HG03025 (cell line): ENCODE measurements around the gene ABL1.

Experiments used
- ATAC-seq: cut with Tn5 transposase; IDR thresholded peaks from one replicate; pipeline ENCODE4 v1.9.1; 2021; ENCODE audit warnings: mild to moderate bottlenecking, moderate library complexity; ENCODE audit not compliant: unreplicated experiment, low FRiP score

The ABL1 gene

DNA sequence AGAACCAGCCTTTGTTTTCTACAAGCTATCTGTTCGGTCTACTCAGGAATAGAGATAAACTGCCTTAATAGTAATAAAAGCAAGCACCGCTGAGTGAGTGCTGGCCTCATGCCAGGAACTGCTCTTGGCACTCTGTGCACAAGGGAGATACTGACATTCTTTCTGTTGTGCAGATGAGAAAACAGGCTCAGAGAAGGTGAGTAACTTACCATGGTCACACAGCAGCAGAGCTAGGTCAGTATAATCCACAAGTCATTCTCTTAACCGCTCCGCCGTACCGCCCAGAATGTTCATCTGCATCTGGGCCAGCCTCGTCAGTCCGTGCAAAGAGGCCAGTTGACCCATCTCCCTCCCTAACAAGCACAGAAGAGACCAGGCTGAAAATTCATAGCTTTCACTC is 34.2 kb downstream of the ABL1 start:
- ATAC-seq = no peak

DNA sequence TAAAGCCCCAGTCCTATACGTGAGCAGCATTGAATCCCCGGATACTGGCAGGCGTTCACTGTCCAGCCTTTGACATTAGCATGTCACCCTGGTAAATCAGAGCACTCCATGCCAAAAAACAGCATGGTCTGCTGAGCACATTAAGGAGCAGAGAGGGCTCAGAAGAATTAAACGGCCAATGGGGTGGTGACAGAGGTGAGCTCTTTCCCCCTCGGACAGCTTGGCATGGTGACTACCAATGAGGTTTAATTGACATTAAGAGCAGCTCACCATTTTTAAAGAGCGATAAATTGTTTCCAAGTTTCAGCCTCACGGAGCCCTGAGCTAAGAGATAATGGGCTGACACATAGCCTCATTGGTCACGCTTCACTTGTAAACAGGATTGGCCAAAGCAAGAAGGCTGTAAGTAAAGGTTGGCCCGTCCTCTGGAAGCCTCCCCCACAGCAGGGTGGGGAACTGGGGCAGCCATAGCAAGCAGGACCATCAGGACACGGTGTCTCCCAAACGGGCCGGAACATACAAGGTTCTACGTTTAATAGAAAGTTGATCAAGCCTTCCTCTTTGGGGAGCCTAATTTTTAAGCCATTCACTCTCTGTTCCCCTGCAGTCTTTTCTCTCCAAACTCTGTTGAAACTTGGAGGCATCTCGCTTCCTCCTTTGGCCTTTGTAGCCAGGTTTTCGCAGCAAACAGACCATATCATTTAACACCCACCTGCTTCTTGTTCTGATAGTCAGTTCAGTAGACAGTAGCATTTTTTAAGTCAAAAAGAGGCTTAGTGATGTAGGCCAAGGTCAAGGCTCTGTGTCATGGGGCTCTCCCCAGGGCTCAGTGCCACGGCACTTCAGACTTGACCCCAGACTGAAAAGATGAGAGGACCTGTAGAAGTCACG is 35.7 kb downstream of the ABL1 start:
- ATAC-seq = no peak

DNA sequence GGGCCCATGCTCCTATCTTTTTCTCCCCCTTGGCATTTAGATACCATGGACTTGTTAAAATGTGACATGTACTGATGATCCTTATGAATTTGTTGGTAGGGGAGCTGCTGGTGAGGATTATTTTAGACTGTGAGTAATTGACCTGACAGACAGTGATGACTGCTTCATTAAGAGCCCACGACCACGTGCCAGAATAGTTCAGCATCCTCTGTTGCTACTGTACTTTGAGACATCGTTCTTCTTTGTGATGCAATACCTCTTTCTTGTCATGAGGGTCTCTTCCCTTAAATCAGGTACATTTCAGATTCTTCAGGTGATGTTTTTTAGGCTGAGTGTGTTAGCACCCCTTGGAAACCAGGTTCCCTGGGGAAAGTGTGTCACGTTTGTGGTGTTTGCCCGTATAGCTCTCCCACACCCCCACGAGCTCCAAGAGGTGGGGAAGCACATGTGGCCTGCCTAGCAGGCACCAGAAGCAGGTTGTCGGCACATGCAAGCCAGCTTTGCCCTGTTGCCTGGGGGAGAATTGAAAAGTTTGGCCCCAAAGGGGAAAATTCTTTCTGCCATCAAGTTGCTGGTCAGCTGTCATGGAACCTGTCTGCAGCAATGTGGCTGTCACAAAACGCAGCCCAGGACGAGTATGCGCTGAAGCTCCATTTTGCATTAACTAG is 36.5 kb downstream of the ABL1 start:
- no peak for ATAC-seq

DNA sequence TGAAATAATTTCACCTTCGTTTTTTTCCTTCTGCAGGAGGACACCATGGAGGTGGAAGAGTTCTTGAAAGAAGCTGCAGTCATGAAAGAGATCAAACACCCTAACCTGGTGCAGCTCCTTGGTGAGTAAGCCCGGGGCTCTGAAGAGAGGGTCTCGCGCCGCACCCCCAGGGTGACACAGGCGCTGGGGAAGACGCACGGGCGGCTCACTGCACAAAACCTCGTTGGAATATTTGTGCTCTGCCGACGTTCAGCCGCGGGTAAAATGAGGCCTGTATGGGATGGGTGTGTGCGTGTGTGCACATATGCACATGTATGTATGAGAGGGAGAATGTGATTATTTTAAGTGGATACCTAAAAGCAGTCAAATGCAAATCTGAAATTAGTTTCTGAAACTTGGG is 37.0 kb downstream of the ABL1 start:
- ATAC-seq = no peak

DNA sequence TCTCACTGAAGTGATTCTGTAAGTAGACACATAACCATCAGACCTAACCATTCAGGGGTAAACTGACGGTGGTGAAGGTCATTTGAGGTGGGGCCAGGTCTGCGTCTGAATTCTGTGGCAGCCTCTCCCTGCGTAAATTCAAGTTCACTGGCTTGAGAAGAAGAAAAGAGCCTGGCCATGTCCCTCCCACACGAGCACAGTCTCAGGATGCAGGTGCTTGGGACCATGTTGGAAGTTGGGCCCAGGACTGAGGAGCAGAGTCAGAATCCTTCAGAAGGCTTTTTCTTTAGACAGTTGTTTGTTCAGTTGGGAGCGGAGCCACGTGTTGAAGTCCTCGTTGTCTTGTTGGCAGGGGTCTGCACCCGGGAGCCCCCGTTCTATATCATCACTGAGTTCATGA is 37.5 kb downstream of the ABL1 start:
- ATAC-seq = no peak

DNA sequence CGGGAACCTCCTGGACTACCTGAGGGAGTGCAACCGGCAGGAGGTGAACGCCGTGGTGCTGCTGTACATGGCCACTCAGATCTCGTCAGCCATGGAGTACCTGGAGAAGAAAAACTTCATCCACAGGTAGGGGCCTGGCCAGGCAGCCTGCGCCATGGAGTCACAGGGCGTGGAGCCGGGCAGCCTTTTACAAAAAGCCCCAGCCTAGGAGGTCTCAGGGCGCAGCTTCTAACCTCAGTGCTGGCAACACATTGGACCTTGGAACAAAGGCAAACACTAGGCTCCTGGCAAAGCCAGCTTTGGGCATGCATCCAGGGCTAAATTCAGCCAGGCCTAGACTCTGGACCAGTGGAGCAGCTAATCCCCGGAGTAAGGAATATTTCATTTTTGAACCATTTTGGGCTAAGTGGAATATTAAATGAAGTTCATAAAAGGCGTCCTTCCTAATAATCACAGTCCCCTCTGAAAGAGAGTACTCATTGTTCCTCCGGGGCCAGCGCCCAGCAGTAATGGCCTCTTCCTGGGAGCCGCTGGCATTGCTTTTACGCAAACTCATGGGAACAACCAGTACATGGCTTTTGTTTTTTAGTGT is 38.0 kb downstream of the ABL1 start:
- ATAC-seq = no peak

DNA sequence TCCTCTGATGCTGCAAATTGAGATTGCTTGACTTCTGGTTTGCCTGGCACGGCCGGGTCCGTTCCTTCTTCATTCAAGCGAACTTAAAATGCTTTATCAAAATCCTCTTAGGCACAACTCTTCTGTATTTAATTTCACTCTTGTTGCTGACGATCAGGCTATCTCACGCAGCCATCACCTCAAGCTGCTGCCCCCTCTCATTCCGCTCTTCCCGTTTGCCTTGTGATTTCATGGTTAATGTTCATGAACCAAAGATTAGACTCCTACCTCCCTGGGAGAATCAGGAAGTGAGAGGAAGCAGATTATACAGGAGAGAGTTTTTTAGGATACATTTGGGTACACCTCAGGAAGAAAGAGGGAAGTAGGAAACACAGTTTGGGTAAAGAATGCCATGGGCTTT is 38.9 kb downstream of the ABL1 start:
- ATAC-seq = no peak

DNA sequence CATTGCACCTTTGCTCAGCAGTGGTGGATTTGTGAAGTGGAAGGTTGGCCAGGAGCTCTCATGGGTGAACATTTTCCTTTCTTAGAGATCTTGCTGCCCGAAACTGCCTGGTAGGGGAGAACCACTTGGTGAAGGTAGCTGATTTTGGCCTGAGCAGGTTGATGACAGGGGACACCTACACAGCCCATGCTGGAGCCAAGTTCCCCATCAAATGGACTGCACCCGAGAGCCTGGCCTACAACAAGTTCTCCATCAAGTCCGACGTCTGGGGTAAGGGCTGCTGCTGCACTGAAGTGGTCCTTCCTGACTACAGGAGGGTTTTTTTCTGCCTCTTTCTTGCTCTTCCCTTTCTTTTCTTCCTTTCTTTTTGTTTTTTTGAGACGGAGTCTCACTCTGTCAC is 39.7 kb downstream of the ABL1 start:
- ATAC-seq = no peak

DNA sequence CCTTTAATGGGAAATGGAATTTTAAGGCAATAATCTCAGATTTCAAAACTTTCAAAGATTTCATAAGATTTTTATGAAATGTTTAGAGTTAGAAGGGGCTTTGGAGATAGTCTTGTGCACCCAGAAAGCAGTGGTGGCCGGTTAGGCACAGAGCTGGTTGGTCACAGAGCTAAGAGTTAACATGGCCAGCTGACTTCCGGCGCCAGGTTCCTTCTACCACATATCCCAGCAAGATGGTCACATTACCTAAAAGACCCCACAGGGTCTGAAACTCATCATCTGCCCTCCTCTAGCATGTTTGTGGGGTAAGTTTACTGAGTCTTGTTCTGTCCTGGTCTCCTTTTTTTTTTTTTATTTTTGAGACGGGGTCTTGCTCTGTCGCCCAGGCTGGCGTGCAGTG is 42.2 kb downstream of the ABL1 start:
- ATAC-seq = no peak

DNA sequence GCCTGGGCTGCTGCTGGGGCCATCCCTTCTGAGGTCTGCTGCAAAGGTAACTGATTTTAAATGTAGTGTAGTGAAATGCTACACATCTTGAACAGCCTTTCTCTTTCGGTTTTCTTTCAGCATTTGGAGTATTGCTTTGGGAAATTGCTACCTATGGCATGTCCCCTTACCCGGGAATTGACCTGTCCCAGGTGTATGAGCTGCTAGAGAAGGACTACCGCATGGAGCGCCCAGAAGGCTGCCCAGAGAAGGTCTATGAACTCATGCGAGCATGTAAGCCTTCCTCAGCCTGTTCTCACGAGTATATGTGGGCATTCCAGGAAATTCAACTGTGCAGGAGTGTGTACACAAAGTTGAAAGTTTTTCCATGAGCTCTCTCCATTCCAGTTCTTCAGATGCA is 43.2 kb downstream of the ABL1 start:
- no peak for ATAC-seq

DNA sequence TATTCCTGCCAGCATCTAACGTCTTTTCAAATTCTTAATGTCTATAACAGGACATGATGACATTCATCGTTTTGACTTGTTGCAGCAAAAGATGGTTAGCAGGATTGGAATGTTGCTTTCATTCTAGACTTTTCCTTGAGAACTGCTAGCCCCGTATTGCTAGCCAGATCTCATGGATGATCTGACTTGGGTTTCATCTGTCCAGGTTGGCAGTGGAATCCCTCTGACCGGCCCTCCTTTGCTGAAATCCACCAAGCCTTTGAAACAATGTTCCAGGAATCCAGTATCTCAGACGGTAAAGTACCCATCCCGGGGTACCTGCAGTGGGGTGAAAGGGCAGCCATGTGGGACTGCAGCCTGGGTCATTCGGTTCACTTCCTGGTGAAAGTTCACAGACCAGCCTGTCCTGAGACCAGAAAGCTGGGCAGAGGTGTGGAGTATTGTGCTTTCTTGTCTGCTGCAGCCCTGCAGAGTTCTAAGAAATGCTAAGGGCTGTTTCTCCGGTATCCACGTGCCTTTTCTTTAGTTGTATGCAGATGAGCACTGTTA is 44.9 kb downstream of the ABL1 start:
- ATAC-seq = no peak

DNA sequence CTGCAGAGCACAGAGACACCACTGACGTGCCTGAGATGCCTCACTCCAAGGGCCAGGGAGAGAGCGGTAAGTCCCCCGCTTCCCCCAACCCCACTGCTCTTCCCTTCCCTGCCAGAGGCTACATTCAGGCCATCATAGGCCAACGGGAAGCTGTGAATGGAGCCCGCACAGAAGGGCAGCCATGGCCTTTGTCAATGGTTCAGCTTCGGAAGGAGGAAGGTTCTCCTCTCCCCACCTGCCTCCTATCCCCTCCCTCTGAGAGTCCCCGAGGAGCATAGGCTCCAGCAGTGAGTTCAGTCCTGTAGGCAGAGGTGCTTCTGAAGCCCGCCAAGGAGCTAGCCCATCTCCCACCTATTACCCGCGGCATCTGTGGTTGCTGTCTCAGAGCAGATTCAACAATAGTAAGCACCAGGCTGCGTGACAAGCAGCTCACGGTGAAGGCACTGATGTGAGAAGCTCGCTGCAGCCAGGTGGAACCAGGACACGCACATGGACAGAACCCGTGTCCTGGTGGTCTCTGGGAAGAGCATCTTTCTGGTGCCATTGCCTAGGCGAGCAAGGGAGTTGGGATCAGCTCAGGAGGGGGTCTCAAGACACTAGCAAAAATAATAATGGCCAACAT is 45.7 kb downstream of the ABL1 start:
- ATAC-seq = no peak

DNA sequence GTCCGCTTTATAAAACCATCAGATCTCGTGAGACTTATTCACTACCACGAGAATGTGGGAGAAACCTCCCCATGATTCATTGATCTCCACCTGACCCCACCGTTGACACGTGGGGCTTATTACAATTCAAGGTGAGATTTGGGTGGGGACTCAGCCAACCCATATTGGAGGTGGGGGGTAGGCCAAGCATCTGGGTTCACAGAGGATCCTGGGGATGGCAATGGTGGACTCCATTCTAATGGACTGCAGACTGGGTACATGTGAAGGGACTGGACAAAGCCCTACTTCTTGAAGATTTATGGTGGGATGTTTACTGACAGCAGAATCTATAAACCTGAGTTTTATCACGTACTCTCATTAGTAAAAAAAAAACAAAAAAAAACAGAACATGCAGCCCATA is 46.5 kb downstream of the ABL1 start:
- no peak for ATAC-seq

DNA sequence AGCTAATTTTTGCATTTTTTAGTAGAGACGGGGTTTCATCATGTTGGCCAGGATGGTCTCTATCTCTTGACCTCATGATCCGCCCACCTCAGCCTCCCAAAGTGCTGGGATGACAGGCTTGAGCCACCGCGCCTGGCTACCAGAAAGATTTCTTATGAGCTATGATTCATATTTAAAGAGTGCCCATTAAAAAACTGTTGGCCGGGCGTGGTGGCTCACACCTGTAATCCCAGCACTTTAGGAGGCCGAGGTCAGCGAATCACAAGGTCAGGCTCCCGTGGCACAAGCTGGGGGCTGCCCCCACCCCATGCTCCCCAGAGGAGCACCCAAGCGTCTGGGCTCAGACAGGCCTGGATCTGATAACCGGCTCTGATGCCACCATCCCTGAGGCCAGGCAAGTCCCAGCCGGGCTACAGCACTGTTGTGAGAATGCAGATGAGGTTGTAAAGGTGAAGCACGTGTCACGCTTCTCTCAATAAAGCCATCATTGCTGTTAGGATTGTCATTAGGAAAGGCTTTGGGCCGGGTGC is 47.7 kb downstream of the ABL1 start:
- ATAC-seq = no peak

DNA sequence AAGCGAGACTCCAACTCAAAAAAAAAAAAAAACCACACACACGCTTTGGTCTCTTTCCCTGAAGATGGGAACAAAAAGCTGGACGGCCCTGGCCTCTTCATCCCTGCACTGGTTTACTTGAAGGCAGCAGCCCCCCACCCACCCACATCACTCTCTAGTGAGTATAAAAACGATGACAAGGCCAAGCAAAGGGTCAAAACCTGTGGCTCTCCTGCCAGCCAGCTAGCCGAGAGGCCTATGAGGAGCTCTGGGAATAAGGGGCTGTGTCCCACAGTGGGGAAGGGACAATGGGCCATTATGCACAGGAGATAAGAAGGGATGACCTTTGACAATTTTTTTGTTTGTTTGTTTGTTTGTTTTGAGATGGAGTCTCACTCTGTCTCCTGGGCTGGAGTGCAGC is 48.4 kb downstream of the ABL1 start:
- ATAC-seq = no peak

DNA sequence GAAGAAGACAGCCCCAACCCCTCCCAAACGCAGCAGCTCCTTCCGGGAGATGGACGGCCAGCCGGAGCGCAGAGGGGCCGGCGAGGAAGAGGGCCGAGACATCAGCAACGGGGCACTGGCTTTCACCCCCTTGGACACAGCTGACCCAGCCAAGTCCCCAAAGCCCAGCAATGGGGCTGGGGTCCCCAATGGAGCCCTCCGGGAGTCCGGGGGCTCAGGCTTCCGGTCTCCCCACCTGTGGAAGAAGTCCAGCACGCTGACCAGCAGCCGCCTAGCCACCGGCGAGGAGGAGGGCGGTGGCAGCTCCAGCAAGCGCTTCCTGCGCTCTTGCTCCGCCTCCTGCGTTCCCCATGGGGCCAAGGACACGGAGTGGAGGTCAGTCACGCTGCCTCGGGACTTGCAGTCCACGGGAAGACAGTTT is 49.1 kb downstream of the ABL1 start:
- ATAC-seq = no peak

DNA sequence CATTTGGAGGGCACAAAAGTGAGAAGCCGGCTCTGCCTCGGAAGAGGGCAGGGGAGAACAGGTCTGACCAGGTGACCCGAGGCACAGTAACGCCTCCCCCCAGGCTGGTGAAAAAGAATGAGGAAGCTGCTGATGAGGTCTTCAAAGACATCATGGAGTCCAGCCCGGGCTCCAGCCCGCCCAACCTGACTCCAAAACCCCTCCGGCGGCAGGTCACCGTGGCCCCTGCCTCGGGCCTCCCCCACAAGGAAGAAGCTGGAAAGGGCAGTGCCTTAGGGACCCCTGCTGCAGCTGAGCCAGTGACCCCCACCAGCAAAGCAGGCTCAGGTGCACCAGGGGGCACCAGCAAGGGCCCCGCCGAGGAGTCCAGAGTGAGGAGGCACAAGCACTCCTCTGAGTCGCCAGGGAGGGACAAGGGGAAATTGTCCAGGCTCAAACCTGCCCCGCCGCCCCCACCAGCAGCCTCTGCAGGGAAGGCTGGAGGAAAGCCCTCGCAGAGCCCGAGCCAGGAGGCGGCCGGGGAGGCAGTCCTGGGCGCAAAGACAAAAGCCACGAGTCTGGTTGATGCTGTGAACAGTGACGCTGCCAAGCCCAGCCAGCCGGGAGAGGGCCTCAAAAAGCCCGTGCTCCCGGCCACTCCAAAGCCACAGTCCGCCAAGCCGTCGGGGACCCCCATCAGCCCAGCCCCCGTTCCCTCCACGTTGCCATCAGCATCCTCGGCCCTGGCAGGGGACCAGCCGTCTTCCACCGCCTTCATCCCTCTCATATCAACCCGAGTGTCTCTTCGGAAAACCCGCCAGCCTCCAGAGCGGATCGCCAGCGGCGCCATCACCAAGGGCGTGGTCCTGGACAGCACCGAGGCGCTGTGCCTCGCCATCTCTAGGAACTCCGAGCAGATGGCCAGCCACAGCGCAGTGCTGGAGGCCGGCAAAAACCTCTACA is 49.8 kb downstream of the ABL1 start:
- ATAC-seq = no peak

DNA sequence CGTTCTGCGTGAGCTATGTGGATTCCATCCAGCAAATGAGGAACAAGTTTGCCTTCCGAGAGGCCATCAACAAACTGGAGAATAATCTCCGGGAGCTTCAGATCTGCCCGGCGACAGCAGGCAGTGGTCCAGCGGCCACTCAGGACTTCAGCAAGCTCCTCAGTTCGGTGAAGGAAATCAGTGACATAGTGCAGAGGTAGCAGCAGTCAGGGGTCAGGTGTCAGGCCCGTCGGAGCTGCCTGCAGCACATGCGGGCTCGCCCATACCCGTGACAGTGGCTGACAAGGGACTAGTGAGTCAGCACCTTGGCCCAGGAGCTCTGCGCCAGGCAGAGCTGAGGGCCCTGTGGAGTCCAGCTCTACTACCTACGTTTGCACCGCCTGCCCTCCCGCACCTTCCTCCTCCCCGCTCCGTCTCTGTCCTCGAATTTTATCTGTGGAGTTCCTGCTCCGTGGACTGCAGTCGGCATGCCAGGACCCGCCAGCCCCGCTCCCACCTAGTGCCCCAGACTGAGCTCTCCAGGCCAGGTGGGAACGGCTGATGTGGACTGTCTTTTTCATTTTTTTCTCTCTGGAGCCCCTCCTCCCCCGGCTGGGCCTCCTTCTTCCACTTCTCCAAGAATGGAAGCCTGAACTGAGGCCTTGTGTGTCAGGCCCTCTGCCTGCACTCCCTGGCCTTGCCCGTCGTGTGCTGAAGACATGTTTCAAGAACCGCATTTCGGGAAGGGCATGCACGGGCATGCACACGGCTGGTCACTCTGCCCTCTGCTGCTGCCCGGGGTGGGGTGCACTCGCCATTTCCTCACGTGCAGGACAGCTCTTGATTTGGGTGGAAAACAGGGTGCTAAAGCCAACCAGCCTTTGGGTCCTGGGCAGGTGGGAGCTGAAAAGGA is 50.7 kb downstream of the ABL1 start:
- ATAC-seq = no peak

DNA sequence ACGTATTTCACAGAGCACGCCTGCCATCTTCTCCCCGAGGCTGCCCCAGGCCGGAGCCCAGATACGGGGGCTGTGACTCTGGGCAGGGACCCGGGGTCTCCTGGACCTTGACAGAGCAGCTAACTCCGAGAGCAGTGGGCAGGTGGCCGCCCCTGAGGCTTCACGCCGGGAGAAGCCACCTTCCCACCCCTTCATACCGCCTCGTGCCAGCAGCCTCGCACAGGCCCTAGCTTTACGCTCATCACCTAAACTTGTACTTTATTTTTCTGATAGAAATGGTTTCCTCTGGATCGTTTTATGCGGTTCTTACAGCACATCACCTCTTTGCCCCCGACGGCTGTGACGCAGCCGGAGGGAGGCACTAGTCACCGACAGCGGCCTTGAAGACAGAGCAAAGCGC is 51.9 kb downstream of the ABL1 start:
- no peak for ATAC-seq
